Esophagus muscularis mucosa (tissue), 2 donors: ENCODE results near the gene SGK1.

Source experiments
- POLR2A ChIP-seq: fragments of 450-650 bp; IDR thresholded peaks from one replicate; pipeline ENCODE4 v1.6.1; 2017; ENCODE audit warnings: antibody characterized with exemption, moderate library complexity, mild to moderate bottlenecking, low read depth
- POLR2AphosphoS5 ChIP-seq, 2 donors: sonication (generic); formaldehyde crosslinking; IDR thresholded peaks; one replicate each; pipeline ENCODE4 v1.6.1; 2017; ENCODE audit warnings: antibody characterized with exemption in 2 of 2

- no peak for TF ChIP-seq POLR2A
- no peak for TF ChIP-seq POLR2AphosphoS5 (IDR thresholded peaks at IDR 0.05)
These were observed 1.9 kb downstream of the SGK1 start for GRCh38 chr6:134315974-134316441.
